IMR-90 (cell line): Measurements from ENCODE around the gene COG2. TPM values are rescaled to one million over a fixed set of nuclear protein-coding genes. Genes with fewer than 3 reads are reported as not detected.

Experiments
- ATAC-seq: fragments of 200-7000 bp; cut with Tn5 transposase; 2 replicates; pipeline ENCODE4 v1.9.1; 2020; ENCODE audit warnings: low read depth, mild to moderate bottlenecking, moderate library complexity
- BruUV-seq: library from RNA; stranded (reverse); fragments of 400-500 nt; replicated peaks from 2 replicates; lab custom pipeline; 2021; lab: Mats Ljungman, UMichigan
- CTCF ChIA-PET: fragments of 300-600 bp; formaldehyde crosslinking; extraction: SDS; loops from one replicate; lab custom pipeline; 2021; ENCODE audit warnings: antibody characterized with exemption; lab: Yijun Ruan, JAX
- POLR2A ChIA-PET: fragments of 300-600 bp; sonication (Branson Sonifier 250); formaldehyde crosslinking; loops from one replicate; lab custom pipeline; 2022; ENCODE audit warnings: antibody characterized with exemption; ENCODE audit not compliant: unreplicated experiment; lab: Charles Lee
- DNase-seq: peaks from one replicate; pipeline ENCODE4 v3.0.0; 2013
- H2AFZ ChIP-seq: replicated peaks from 2 replicates; pipeline ENCODE3; 2013; ENCODE audit warnings: low read length, mild to moderate bottlenecking; ENCODE audit not compliant: poor library complexity
- H2AK5ac ChIP-seq: 2 replicates; pipeline ENCODE4 v1.6.1; 2013; ENCODE audit warnings: low read depth, low read length, inconsistent platforms
- H2AK9ac ChIP-seq: replicated peaks from 2 replicates; pipeline ENCODE3; 2013; ENCODE audit warnings: mild to moderate bottlenecking, low read depth, low read length, moderate library complexity; ENCODE audit not compliant: poor library complexity
- H2BK120ac ChIP-seq: 2 replicates; pipeline ENCODE4 v1.6.1; 2013; ENCODE audit warnings: low read depth, low read length, inconsistent platforms
- H2BK15ac ChIP-seq: 3 replicates; pipeline ENCODE4 v1.6.1; 2013; ENCODE audit warnings: low read depth, low read length, inconsistent platforms
- H2BK20ac ChIP-seq: 2 replicates; pipeline ENCODE4 v1.6.1; 2013; ENCODE audit warnings: low read depth, mild to moderate bottlenecking, inconsistent platforms, low read length, moderate library complexity
- H2BK5ac ChIP-seq: 2 replicates; pipeline ENCODE4 v1.6.1; 2013; ENCODE audit warnings: mild to moderate bottlenecking, low read depth, low read length, inconsistent platforms; ENCODE audit not compliant: poor library complexity, severe bottlenecking
- H3K14ac ChIP-seq: replicated peaks from 2 replicates; pipeline ENCODE4 v1.6.1; 2013; ENCODE audit warnings: low read depth, low read length, inconsistent platforms
- H3K18ac ChIP-seq: 2 replicates; pipeline ENCODE4 v1.6.1; 2013; ENCODE audit warnings: low read depth, low read length, control low read depth
- H3K23ac ChIP-seq: 2 replicates; pipeline ENCODE4 v1.6.1; 2013; ENCODE audit warnings: low read depth, low read length, inconsistent platforms
- H3K27ac ChIP-seq: 2 replicates; pipeline ENCODE4 v1.5.1; 2013; ENCODE audit warnings: mild to moderate bottlenecking, control low read depth, low read length; ENCODE audit not compliant: insufficient read depth
- H3K27me3 ChIP-seq: 2 replicates; pipeline ENCODE4 v1.6.1; 2013; ENCODE audit warnings: low read length; ENCODE audit not compliant: control insufficient read depth, insufficient read depth
- H3K36me3 ChIP-seq: 2 replicates; pipeline ENCODE4 v1.6.1; 2013; ENCODE audit warnings: low read length, mixed read lengths; ENCODE audit not compliant: control insufficient read depth, insufficient read depth
- H3K4ac ChIP-seq: 2 replicates; pipeline ENCODE4 v1.6.1; 2013; ENCODE audit warnings: low read depth, low read length, inconsistent platforms
- H3K4me1 ChIP-seq: 2 replicates; pipeline ENCODE4 v1.6.1; 2013; ENCODE audit warnings: low read length, mixed read lengths; ENCODE audit not compliant: control insufficient read depth, insufficient read depth
- H3K4me2 ChIP-seq: 2 replicates; pipeline ENCODE4 v1.6.1; 2013; ENCODE audit warnings: low read depth, mild to moderate bottlenecking, control low read depth, low read length, moderate library complexity
- H3K4me3 ChIP-seq: 2 replicates; pipeline ENCODE4 v1.5.1; 2013; ENCODE audit warnings: low read depth, mild to moderate bottlenecking, control low read depth, low read length, moderate library complexity; ENCODE audit not compliant: insufficient read depth
- H3K56ac ChIP-seq: 2 replicates; pipeline ENCODE4 v1.6.1; 2013; ENCODE audit warnings: low read length, inconsistent platforms; ENCODE audit not compliant: insufficient read depth; ENCODE audit errors: extremely low read depth
- H3K79me1 ChIP-seq, 2 experiments: 2 replicates each; pipeline ENCODE4 v1.6.1; 2013; ENCODE audit warnings: low read length in 2 of 2, inconsistent platforms in 1 of 2, low read depth in 1 of 2
- H3K9ac ChIP-seq: 2 replicates; pipeline ENCODE4 v1.6.1; 2013; ENCODE audit warnings: low read depth, low read length, control low read depth
- H3K9me1 ChIP-seq: 2 replicates; pipeline ENCODE4 v1.6.1; 2013; ENCODE audit warnings: low read length, inconsistent platforms; ENCODE audit not compliant: insufficient read depth
- H3K9me3 ChIP-seq: 2 replicates; pipeline ENCODE4 v1.6.1; 2013; ENCODE audit warnings: low read length; ENCODE audit not compliant: control insufficient read depth, insufficient read depth
- H4K20me1 ChIP-seq: 2 replicates; pipeline ENCODE4 v1.6.1; 2013; ENCODE audit warnings: low read length, inconsistent platforms; ENCODE audit not compliant: insufficient read depth
- H4K5ac ChIP-seq: 2 replicates; pipeline ENCODE4 v1.6.1; 2013; ENCODE audit warnings: mild to moderate bottlenecking, low read depth, low read length, control low read depth
- H4K8ac ChIP-seq, 2 experiments: 2 replicates each; pipeline ENCODE4 v1.6.1; 2013; ENCODE audit warnings: low read depth in 2 of 2, low read length in 2 of 2, control low read depth in 1 of 2, inconsistent platforms in 1 of 2
- H4K91ac ChIP-seq: 2 replicates; pipeline ENCODE4 v1.6.1; 2013; ENCODE audit warnings: low read depth, low read length, inconsistent platforms; ENCODE audit not compliant: insufficient read depth
- BHLHE40 ChIP-seq: fragments of 150-350 bp; IDR thresholded peaks from 2 replicates; pipeline ENCODE4 v1.6.1; 2016; ENCODE audit warnings: mild to moderate bottlenecking, low read depth, low read length
- CEBPB ChIP-seq: IDR thresholded peaks from 2 replicates; pipeline ENCODE4 v1.6.1; 2012; ENCODE audit warnings: low read depth, low read length, improper control_type of control experiment
- CTCF ChIP-seq: conservative IDR thresholded peaks from 2 replicates; pipeline ENCODE4 v1.5.1; 2012; ENCODE audit warnings: mild to moderate bottlenecking, low read depth, low read length, improper control_type of control experiment
- FOS ChIP-seq: fragments of 150-350 bp; IDR thresholded peaks from 2 replicates; pipeline ENCODE4 v1.6.1; 2016; ENCODE audit warnings: low read depth, low read length
- MAFK ChIP-seq: IDR thresholded peaks from 2 replicates; pipeline ENCODE4 v1.6.1; 2012; ENCODE audit warnings: low read depth, low read length, improper control_type of control experiment
- MAZ ChIP-seq: IDR thresholded peaks from 2 replicates; pipeline ENCODE4 v1.6.1; 2012; ENCODE audit warnings: low read depth, mild to moderate bottlenecking, low read length, improper control_type of control experiment, moderate library complexity, borderline replicate concordance
- MXI1 ChIP-seq: IDR thresholded peaks from 2 replicates; pipeline ENCODE4 v1.6.1; 2012; ENCODE audit warnings: low read depth, mild to moderate bottlenecking, low read length, moderate library complexity, borderline replicate concordance
- NFE2L2 ChIP-seq: fragments of 150-350 bp; IDR thresholded peaks from 2 replicates; pipeline ENCODE4 v1.6.1; 2016; ENCODE audit warnings: low read depth, mild to moderate bottlenecking, low read length
- POLR2A ChIP-seq: IDR thresholded peaks from 2 replicates; pipeline ENCODE4 v1.6.1; 2012; ENCODE audit warnings: mild to moderate bottlenecking, low read depth, low read length
- RCOR1 ChIP-seq: IDR thresholded peaks from 2 replicates; pipeline ENCODE4 v1.6.1; 2012; ENCODE audit warnings: mild to moderate bottlenecking, low read length, improper control_type of control experiment; ENCODE audit not compliant: insufficient replicate concordance
- SMC3 ChIP-seq: fragments of 150-350 bp; IDR thresholded peaks from 2 replicates; pipeline ENCODE4 v1.6.1; 2016; ENCODE audit warnings: low read depth, mild to moderate bottlenecking, antibody characterized with exemption, low read length, moderate library complexity
- USF2 ChIP-seq: fragments of 150-350 bp; IDR thresholded peaks from 2 replicates; pipeline ENCODE4 v1.6.1; 2017; ENCODE audit warnings: mild to moderate bottlenecking, antibody characterized with exemption, low read length, low read depth
- WGBS, 2 experiments: methylation state at CpG; one replicate each; pipeline versions ENCODE4 v1.1.5 to v1.1.7; 2013; ENCODE audit warnings: missing lambda C conversion rate in 2 of 2; ENCODE audit not compliant: insufficient read length in 1 of 2; ENCODE audit errors: extremely low coverage in 2 of 2; 5-methylcytosine and 5-hydroxymethylcytosine counted together
- dilution Hi-C: fragments of 300-500 bp; cut with HindIII; formaldehyde crosslinking; loops from one replicate; pipeline ENCODE4 v1.14.3; 2018; ENCODE audit warnings: low sequenced_read_pairs; ENCODE audit not compliant: unreplicated experiment
- in situ Hi-C: fragments of 300-500 bp; cut with MboI; formaldehyde crosslinking; loops from 3 replicates; pipeline ENCODE4 v1.14.3; 2019; ENCODE audit warnings: low sequenced_read_pairs, inconsistent platforms, mixed read lengths
- intact Hi-C: fragments of 100-400 bp; cut with micrococcal nuclease; formaldehyde crosslinking; loops from 2 replicates; pipeline ENCODE4 v1.10.0; 2022
- polyA plus RNA-seq, 3 experiments: library from polyadenylated mRNA; depleted of rRNA; stranded (reverse); fragments of >200 nt; gene quantifications; 2 replicates each; pipeline ENCODE4 v1.2.3, GENCODE V29; 2012; ENCODE audit warnings: low replicate concordance in 1 of 3
- total RNA-seq: library from RNA; depleted of rRNA; stranded (reverse); fragments of >200 nt; gene quantifications from 2 replicates; pipeline ENCODE4 v1.2.3, GENCODE V29; 2012

COG2 gene
- total and polyA plus RNA-seq, 2 of the 4 experiments (the other 2 are of a cell fraction) = 9.1 to 16.7 TPM

DNA sequence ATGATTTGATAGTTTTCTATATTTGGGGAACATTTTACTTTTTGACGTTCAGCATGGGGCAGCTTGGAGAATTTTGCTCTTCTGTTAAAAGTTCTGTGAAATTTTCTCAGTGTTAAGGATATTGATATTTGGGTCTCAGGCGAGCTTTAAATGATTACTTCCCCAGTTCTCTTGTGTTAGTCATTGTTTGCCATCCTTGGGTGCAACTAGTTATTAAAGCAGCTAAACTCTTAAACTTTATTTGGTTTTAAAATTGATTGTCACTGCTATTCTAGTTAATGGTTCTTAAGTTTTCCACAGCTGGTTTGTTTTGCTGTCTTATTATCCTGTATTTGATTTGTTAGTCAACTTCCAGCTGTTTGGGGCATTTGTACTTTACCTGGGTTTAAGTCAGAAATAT lies 9.0 kb downstream of the COG2 start:
- CTCF ChIA-PET = interaction anchor here (1.6 kb wide), 1 partner anchor 42 kb away, joined by 4 read pairs; no protein-coding TSS in a partner anchor
- Histone ChIP-seq H3K9me1 (no peaks in the 10 kb centered on the region), H3K79me1 (peaks cover 6 to 21% of the 10 kb centered on the region in 2 experiments), H3K14ac (no peak overlapping the region), H2BK20ac (no peak overlapping the region), H3K4me1 (no peaks in the 10 kb centered on the region), H3K4me3 (no peak overlapping the region), H2AK9ac (no peak overlapping the region), H4K20me1 (no peaks in the 10 kb centered on the region; the same call in 1 of the 2 replicates), H3K36me3 (no peaks in the 10 kb centered on the region), H3K4ac (no peak overlapping the region), H3K4me2 (no peak overlapping the region), H4K8ac (no peak overlapping the region), H3K9me3 (no peaks in the 10 kb centered on the region), H2BK5ac (no peak overlapping the region), H3K23ac (no peak overlapping the region), H3K27me3 (no peaks in the 10 kb centered on the region), H4K91ac (no peak overlapping the region), H2AK5ac (no peak overlapping the region), H2BK120ac (no peak overlapping the region), H2BK15ac (no peak overlapping the region), H3K18ac (no peak overlapping the region), H3K9ac (no peak overlapping the region), H4K5ac (no peak overlapping the region), H3K56ac (no peak overlapping the region), H3K27ac (no peak overlapping the region), H2AFZ (no peak overlapping the region)
- dilution Hi-C loops = no loop called here
- no peak for TF ChIP-seq POLR2A
- no peak for TF ChIP-seq CTCF
- TF ChIP-seq CEBPB = no peak
- no peak for TF ChIP-seq FOS
- TF ChIP-seq MAFK = no peak
- TF ChIP-seq NFE2L2 = no peak
- TF ChIP-seq USF2 = no peak
- TF ChIP-seq RCOR1 = no peak
- TF ChIP-seq SMC3 = no peak
- TF ChIP-seq MXI1 = no peak
- TF ChIP-seq BHLHE40 = no peak
- no peak for TF ChIP-seq MAZ
- no CpG with 5 or more reads among the region's 2 CpGs for WGBS, 2 experiments
- ATAC-seq (no peak), DNase-seq (no peak)
- BruUV-seq = no TSS peak
- POLR2A ChIA-PET = no interaction called here
- in situ Hi-C loops = no loop called here
- intact Hi-C loops = no loop called here
